Measurements from ENCODE around the gene EYS.

Gene EYS

DNA sequence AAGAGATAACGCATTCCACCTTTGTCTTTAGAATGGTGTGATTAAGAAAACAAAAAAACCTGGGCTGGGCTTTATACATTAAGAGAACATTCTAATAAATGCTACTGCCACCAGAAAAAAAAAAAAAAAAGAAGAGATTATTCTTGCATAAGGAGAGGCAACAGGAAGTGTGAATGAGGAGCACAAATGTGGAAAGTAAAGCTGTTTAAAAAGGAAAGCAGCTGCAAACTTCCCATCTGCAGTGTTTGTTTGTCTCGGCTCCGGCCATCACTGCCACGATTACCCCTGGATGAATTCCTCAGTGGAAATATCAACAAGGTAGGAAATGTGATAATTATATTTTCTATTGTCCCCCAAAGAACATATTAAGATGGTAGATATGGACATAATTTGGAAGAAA lies 1847.5 kb downstream of the EYS start:
- TF ChIP-seq, protein P1, sequence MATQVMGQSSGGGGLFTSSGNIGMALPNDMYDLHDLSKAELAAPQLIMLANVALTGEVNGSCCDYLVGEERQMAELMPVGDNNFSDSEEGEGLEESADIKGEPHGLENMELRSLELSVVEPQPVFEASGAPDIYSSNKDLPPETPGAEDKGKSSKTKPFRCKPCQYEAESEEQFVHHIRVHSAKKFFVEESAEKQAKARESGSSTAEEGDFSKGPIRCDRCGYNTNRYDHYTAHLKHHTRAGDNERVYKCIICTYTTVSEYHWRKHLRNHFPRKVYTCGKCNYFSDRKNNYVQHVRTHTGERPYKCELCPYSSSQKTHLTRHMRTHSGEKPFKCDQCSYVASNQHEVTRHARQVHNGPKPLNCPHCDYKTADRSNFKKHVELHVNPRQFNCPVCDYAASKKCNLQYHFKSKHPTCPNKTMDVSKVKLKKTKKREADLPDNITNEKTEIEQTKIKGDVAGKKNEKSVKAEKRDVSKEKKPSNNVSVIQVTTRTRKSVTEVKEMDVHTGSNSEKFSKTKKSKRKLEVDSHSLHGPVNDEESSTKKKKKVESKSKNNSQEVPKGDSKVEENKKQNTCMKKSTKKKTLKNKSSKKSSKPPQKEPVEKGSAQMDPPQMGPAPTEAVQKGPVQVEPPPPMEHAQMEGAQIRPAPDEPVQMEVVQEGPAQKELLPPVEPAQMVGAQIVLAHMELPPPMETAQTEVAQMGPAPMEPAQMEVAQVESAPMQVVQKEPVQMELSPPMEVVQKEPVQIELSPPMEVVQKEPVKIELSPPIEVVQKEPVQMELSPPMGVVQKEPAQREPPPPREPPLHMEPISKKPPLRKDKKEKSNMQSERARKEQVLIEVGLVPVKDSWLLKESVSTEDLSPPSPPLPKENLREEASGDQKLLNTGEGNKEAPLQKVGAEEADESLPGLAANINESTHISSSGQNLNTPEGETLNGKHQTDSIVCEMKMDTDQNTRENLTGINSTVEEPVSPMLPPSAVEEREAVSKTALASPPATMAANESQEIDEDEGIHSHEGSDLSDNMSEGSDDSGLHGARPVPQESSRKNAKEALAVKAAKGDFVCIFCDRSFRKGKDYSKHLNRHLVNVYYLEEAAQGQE (IDR thresholded peaks at IDR 0.05; ENCODE audit: insufficient read depth in 1 of 2, low read depth in 2 of 2, low read length in 2 of 2) = no peak
- TF ChIP-seq FOXP2 (optimal IDR thresholded peaks at IDR 0.05; ENCODE audit: borderline replicate concordance, extremely low read depth, extremely low read length, insufficient read depth) = no peak
- no peak for TF ChIP-seq POLR2AphosphoS5 (IDR thresholded peaks at IDR 0.05; ENCODE audit: low read depth, low read length)
- no peak for TF ChIP-seq SIN3A (IDR thresholded peaks at IDR 0.05; ENCODE audit: borderline replicate concordance, insufficient read depth, low read length)
- TF ChIP-seq TAF1 (IDR thresholded peaks at IDR 0.05; ENCODE audit: borderline replicate concordance, insufficient read depth, low read length) = no peak

DNA sequence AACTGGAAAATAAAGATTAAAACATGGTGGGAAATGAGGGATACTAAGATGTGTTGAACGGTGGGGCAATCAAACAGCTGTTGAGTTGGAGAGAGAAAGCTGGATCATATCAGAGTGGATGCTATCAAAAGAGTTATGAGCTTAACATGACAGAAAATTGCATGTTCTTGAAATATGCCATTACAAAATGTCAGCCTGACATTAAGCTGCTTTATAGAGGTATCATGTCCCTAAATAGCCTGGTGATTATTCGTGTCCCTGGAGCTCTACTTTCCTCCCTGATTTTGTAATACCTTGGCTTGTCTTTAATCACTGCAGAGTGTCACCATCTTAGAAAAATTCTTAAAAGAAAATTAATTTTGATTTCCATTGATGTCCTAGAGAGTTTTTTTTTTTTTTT lies 1848.3 kb downstream of the EYS start:
- TF ChIP-seq FOXP2 (optimal IDR thresholded peaks at IDR 0.05; ENCODE audit: borderline replicate concordance, extremely low read depth, extremely low read length, insufficient read depth) (no peak), SIN3A (IDR thresholded peaks at IDR 0.05; ENCODE audit: borderline replicate concordance, insufficient read depth, low read length) (no peak), POLR2AphosphoS5 (IDR thresholded peaks at IDR 0.05; ENCODE audit: low read depth, low read length) (no peak)

DNA sequence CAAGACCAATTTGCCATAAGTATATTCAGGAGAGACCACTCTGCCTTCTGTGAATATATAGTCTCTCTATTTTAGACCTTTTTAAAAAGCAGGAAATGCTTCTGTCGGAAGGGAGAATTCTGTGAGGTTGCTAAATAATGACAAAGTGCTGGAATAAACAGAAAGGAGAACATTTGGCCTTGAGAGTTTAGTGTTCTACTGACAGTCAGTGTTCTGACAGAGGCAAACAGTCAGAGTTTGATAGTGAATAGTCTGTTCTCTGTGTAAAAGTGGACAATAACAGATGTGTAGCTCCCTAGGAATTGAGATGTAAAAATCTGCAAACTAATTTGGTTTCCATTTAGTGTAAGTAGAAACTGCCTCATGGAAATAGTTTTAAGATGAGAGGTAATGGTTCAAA lies 1850.8 kb downstream of the EYS start:
- TF ChIP-seq, protein P1 (IDR thresholded peaks at IDR 0.05; ENCODE audit: insufficient read depth in 1 of 2, low read depth in 2 of 2, low read length in 2 of 2) = no peak
- TF ChIP-seq POLR2AphosphoS5 (IDR thresholded peaks at IDR 0.05; ENCODE audit: low read depth, low read length) = no peak
- no peak for TF ChIP-seq SIN3A (IDR thresholded peaks at IDR 0.05; ENCODE audit: borderline replicate concordance, insufficient read depth, low read length)
- TF ChIP-seq TAF1 (IDR thresholded peaks at IDR 0.05; ENCODE audit: borderline replicate concordance, insufficient read depth, low read length) = no peak
- no peak for TF ChIP-seq FOXP2 (optimal IDR thresholded peaks at IDR 0.05; ENCODE audit: borderline replicate concordance, extremely low read depth, extremely low read length, insufficient read depth)

DNA sequence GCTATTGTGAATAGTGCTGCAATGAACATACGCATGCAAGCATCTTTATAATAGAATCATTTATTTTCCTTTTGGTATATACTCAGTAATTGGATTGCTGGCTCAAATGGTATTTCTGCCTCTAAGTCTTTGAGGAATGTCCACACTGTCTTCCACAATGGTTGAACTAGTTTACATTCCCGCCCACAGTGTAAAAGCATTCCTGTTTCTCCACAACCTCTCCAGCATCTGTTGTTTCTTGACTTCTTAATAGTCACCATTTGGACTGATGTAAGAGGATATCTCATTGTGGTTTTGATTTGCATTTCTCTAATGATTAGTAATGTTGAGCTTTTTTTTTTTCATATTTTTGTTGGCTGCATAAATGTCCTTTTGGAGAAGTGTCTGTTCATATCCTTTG lies 1862.7 kb downstream of the EYS start:
- TF ChIP-seq SIN3A (IDR thresholded peaks at IDR 0.05; ENCODE audit: borderline replicate concordance, insufficient read depth, low read length) (no peak), TAF1 (IDR thresholded peaks at IDR 0.05; ENCODE audit: borderline replicate concordance, insufficient read depth, low read length) (no peak), POLR2AphosphoS5 (IDR thresholded peaks at IDR 0.05; ENCODE audit: low read depth, low read length) (no peak), FOXP2 (optimal IDR thresholded peaks at IDR 0.05; ENCODE audit: borderline replicate concordance, extremely low read depth, extremely low read length, insufficient read depth) (no peak)
- TF ChIP-seq, protein P1 (IDR thresholded peaks at IDR 0.05; ENCODE audit: insufficient read depth in 1 of 2, low read depth in 2 of 2, low read length in 2 of 2) = no peak

DNA sequence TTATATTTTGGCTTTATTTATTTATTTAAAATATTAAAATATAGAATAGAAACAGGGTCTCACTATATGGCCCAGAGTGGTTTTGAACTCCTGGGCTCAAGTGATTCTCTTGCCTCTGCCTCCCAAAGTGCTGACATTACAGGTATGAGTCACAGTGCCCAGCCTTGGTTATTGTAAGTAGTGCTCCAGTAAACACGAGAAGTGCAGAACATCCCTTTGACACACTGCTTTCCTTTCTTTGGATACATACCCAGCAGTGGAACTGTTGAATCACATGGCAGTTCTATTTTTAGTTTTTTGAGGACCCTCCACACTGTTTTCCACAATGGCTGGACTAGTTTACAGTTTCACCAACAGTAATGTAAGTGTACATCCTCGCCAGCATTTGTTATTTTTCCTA lies 1867.5 kb downstream of the EYS start:
- TF ChIP-seq FOXP2 (optimal IDR thresholded peaks at IDR 0.05; ENCODE audit: borderline replicate concordance, extremely low read depth, extremely low read length, insufficient read depth) (no peak), TAF1 (IDR thresholded peaks at IDR 0.05; ENCODE audit: borderline replicate concordance, insufficient read depth, low read length) (no peak), POLR2AphosphoS5 (IDR thresholded peaks at IDR 0.05; ENCODE audit: low read depth, low read length) (no peak), SIN3A (IDR thresholded peaks at IDR 0.05; ENCODE audit: borderline replicate concordance, insufficient read depth, low read length) (no peak)
- TF ChIP-seq, protein P1 (IDR thresholded peaks at IDR 0.05; ENCODE audit: insufficient read depth in 1 of 2, low read depth in 2 of 2, low read length in 2 of 2) = no peak
